CD1c-positive myeloid dendritic cell (primary cell): ENCODE results near the gene RBM12.

ENCODE experiments used
- DNase-seq: peaks from one replicate; pipeline ENCODE4 v3.0.0-alpha.2; 2016; ENCODE audit errors: extremely low spot score

Gene RBM12

DNA sequence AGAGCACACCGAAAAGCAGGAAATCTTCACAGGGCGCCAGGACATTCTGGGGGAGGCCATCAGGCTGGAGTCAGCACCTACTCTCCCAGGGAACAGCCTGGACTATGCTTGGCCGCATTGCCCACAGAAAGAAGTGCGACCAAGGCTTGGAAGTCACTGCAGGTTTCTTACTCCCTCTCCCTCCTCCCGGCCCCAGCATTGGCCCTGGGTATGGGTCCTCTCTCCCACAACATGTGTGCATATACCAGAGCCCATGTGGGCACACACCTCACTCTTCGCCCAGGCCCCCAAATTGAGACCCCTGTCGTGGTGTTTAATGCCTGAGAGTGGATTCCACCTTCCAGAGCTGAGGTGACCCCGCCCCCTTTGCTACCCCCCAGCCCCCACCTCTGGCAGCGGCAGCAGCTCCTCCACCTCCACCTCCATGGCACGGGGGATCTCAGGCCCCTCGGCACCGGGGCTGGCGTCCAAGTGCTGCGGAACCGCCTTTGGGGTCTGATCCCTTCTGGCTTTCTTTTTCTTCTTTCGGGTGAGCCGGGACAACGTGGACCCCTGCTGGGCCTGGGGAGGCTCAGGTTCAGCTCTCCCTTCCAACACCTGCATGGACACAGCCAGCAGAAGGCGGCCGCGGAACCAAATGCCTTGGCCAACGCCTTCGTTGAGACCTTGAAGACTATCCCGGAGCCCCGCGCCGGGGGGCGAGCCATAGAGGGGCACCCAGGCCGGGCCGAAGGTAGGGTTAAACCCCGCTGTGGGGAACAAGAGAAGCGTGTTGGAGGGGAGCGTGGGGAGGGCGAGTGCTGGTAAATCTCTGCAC lies 64.3 kb downstream of the RBM12 start:
- DNase-seq: no peak

- DNase-seq: no peak
Measured at GRCh38 chr20:35599776-35600120, 65.0 kb downstream of the RBM12 start.
